GM12878 (cell line): Measurements from ENCODE around the gene MMP14. TPM values are rescaled to one million over a fixed set of nuclear protein-coding genes. Genes with fewer than 3 reads are reported as not detected.
A peak's percentile ranks its signal among the peaks of the same experiment; 100 is the strongest.

ENCODE experiments used
- CUX1 ChIP-seq: IDR thresholded peaks from 2 replicates; pipeline ENCODE4 v1.6.1; 2012; ENCODE audit warnings: improper control_type of control experiment, low read depth, low read length; ENCODE audit not compliant: insufficient replicate concordance
- E2F4 ChIP-seq: IDR thresholded peaks from 2 replicates; pipeline ENCODE4 v1.6.1; 2012; ENCODE audit warnings: low read depth, low read length, improper control_type of control experiment
- EP300 ChIP-seq, 2 experiments: fragments of 150-350 bp in 1 of 2; IDR thresholded peaks; 2 replicates each; pipeline ENCODE4 v1.6.1; 2011 to 2012; ENCODE audit warnings: low read depth in 2 of 2, low read length in 2 of 2, borderline replicate concordance in 1 of 2, improper control_type of control experiment in 1 of 2, inconsistent platforms in 1 of 2; ENCODE audit not compliant: control insufficient read depth in 1 of 2
- GABPA ChIP-seq: IDR thresholded peaks from 2 replicates; pipeline ENCODE4 v1.6.1; 2014; ENCODE audit warnings: antibody characterized with exemption, low read depth, mild to moderate bottlenecking, inconsistent platforms
- GATAD2B ChIP-seq: fragments of 450-650 bp; conservative IDR thresholded peaks from 2 replicates; pipeline ENCODE4 v1.6.1; 2017; ENCODE audit warnings: low read depth, mild to moderate bottlenecking, moderate library complexity
- HDGF ChIP-seq: fragments of 450-650 bp; IDR thresholded peaks from 2 replicates; pipeline ENCODE4 v1.6.1; 2016; ENCODE audit warnings: antibody characterized with exemption
- MTA2 ChIP-seq: fragments of 450-650 bp; IDR thresholded peaks from 2 replicates; pipeline ENCODE4 v1.6.1; 2016; ENCODE audit warnings: low read depth, mild to moderate bottlenecking, moderate library complexity
- MXI1 ChIP-seq: fragments of 150-350 bp; IDR thresholded peaks from 2 replicates; pipeline ENCODE4 v1.6.1; 2011; ENCODE audit warnings: low read depth, mild to moderate bottlenecking, inconsistent platforms, low read length, improper control_type of control experiment
- RAD51 ChIP-seq: fragments of 450-650 bp; IDR thresholded peaks from 2 replicates; pipeline ENCODE4 v1.6.1; 2016; ENCODE audit warnings: moderate library complexity, mild to moderate bottlenecking, inconsistent platforms
- REST ChIP-seq: IDR thresholded peaks from 2 replicates; pipeline ENCODE4 v1.6.1; 2012; ENCODE audit warnings: mild to moderate bottlenecking, low read depth, low read length
- RUNX3 ChIP-seq: IDR thresholded peaks from 2 replicates; pipeline ENCODE4 v1.6.1; 2012; ENCODE audit warnings: low read length, inconsistent platforms
- SMAD5 ChIP-seq: IDR thresholded peaks from 2 replicates; pipeline ENCODE4 v1.6.1; 2016; ENCODE audit warnings: antibody characterized with exemption, low read depth
- SMC3 ChIP-seq: IDR thresholded peaks from 2 replicates; pipeline ENCODE4 v1.6.1; 2011; ENCODE audit warnings: low read length, improper control_type of control experiment, borderline replicate concordance
- SRF ChIP-seq, 2 experiments: IDR thresholded peaks; 2 replicates each; pipeline ENCODE4 v1.6.1; 2011; ENCODE audit warnings: low read depth in 2 of 2, low read length in 2 of 2, mild to moderate bottlenecking in 1 of 2, moderate library complexity in 1 of 2
- SUZ12 ChIP-seq: fragments of 200-600 bp; sonication (generic); IDR thresholded peaks from one replicate; pipeline ENCODE4 v1.6.1; 2018; ENCODE audit warnings: antibody characterized with exemption, mild to moderate bottlenecking; ENCODE audit not compliant: unreplicated experiment
- ZBTB40 ChIP-seq: fragments of 450-650 bp; IDR thresholded peaks from 2 replicates; pipeline ENCODE4 v1.6.1; 2016; ENCODE audit warnings: mild to moderate bottlenecking, moderate library complexity, borderline replicate concordance
- polyA plus RNA-seq, 11 experiments: library from polyadenylated mRNA; depleted of rRNA in 4 of 11; unstranded in 6 of 11; stranded (reverse) in 5 of 11; fragments of >200 nt; fragmentation: Nextera tagmentation in 4 of 11; fragmentation: Illumina TruSeq in 1 of 11; extraction: Ambion mirVana in 4 of 11; extraction: Trizol in 1 of 11; gene quantifications; 1 replicate in 1 of 11; 2 replicates in 10 of 11; pipeline versions ENCODE4 v1.2.1 to v1.2.3, GENCODE V29; 2011 to 2016; ENCODE audit warnings: inconsistent platforms in 2 of 11, missing spikeins in 2 of 11, low read depth in 1 of 11
- total RNA-seq, 4 experiments: library from RNA; depleted of rRNA in 3 of 4; stranded (reverse); fragments of >200 nt in 3 of 4; fragmentation: Illumina TruSeq in 1 of 4; extraction: Trizol in 1 of 4; gene quantifications; 2 replicates each; pipeline versions ENCODE4 v1.2.1 to v1.2.3, GENCODE V29; 2013 to 2021

The MMP14 gene
- total and polyA plus RNA-seq, 10 of the 15 experiments (the other 5 are each of a cell fraction or from before 2014, with no cell fraction given), result 0.31 to 1.9 (median 0.70) TPM; not detected in 2

GRCh38 chr14:22794551-22794951 lies 41.8 kb upstream of the MMP14 start (continued):
- TF ChIP-seq SMC3, result no peak
- 0 out of 2 replicates have a peak, but pooled peaks have one; percentile 37 for TF ChIP-seq MTA2
- no peak for TF ChIP-seq E2F4
- no peak for TF ChIP-seq GATAD2B
- no peak for TF ChIP-seq HDGF
- 0 out of 2 replicates have a peak, but pooled peaks have one; percentile 9 for TF ChIP-seq REST
- TF ChIP-seq SUZ12, result no peak
- peak; percentile 35; the same call in 1 of the 2 replicates for TF ChIP-seq GABPA
- TF ChIP-seq SRF (IDR thresholded peaks at IDR 0.05; ENCODE audit: low read depth in 2 of 2, low read length in 2 of 2), result no peak
- TF ChIP-seq EP300 (IDR thresholded peaks at IDR 0.05; ENCODE audit: borderline replicate concordance in 1 of 2, control insufficient read depth in 1 of 2, low read depth in 2 of 2, low read length in 2 of 2), result no peak
- peak; percentile 35; the same call in 1 of the 2 replicates for TF ChIP-seq RAD51
- TF ChIP-seq SMAD5, result no peak
- TF ChIP-seq ZBTB40, result no peak
- no peak for TF ChIP-seq CUX1
- TF ChIP-seq MXI1, result no peak
- peak; percentile 86 for TF ChIP-seq RUNX3
